Measurements from ENCODE around the gene ZNF709. TPM values are rescaled to one million over a fixed set of nuclear protein-coding genes. Genes with fewer than 3 reads are reported as not detected.
"Not testable (repeated sequence)": the region's sequence is repeated elsewhere in the genome, so short reads cannot be mapped to it uniquely, and the experiment has no call there.

The ZNF709 gene
- total RNA-seq, 2 experiments from 2014 or later: 4.6 to 5.3 TPM

DNA sequence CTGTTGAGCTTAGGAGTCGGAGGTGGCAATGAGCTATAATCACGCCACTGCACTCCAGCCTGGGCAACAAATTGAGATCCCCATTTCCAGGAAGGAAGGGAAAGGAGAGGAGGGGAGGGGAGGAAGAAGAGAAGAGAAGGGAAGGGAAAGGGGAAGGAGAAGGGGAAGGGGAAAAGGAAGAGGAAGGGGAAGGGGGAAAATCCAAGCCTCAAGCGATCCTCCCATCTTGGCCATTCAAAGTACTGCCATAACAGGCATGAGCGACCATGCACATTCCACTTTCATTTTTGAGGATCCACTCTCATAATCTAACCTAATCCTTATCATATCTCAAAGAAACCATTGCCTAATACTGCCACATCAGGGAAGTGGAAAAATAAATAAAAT, 58.7 kb downstream of the ZNF709 start:
- no TSS peak for BruUV-seq (replicated peaks)
- Histone ChIP-seq H3K27ac (ENCODE audit: low read depth, low read length, poor library complexity, severe bottlenecking) (no peak overlapping the region), H3K9me2 (ENCODE audit: insufficient read depth, low read length) (no peaks in the 10 kb centered on the region), H3K4me2 (ENCODE audit: low read length) (no peak overlapping the region), H2AFZ (ENCODE audit: low read length) (no peak overlapping the region), H3K9me3 (ENCODE audit: low read length) (no peaks in the 10 kb centered on the region), H3K4me3 (ENCODE audit: low read depth, low read length, poor library complexity, severe bottlenecking) (no peak overlapping the region), H4K20me1 (ENCODE audit: insufficient read depth, low read length) (no peaks in the 10 kb centered on the region), H3K79me2 (ENCODE audit: insufficient read depth, low read depth, low read length) (no peaks in the 10 kb centered on the region), H3K4me1 (ENCODE audit: insufficient read depth, low read length, poor library complexity, severe bottlenecking) (no peaks in the 10 kb centered on the region), H3K36me3 (ENCODE audit: insufficient read depth, low read length) (0 out of 2 replicates have a peak, but pooled peaks cover 3% of the 10 kb centered on the region)
- no peak for TF ChIP-seq EZH2phosphoT487 (IDR thresholded peaks at IDR 0.05; ENCODE audit: borderline replicate concordance, low read depth, low read length)
- TF ChIP-seq, protein P1, sequence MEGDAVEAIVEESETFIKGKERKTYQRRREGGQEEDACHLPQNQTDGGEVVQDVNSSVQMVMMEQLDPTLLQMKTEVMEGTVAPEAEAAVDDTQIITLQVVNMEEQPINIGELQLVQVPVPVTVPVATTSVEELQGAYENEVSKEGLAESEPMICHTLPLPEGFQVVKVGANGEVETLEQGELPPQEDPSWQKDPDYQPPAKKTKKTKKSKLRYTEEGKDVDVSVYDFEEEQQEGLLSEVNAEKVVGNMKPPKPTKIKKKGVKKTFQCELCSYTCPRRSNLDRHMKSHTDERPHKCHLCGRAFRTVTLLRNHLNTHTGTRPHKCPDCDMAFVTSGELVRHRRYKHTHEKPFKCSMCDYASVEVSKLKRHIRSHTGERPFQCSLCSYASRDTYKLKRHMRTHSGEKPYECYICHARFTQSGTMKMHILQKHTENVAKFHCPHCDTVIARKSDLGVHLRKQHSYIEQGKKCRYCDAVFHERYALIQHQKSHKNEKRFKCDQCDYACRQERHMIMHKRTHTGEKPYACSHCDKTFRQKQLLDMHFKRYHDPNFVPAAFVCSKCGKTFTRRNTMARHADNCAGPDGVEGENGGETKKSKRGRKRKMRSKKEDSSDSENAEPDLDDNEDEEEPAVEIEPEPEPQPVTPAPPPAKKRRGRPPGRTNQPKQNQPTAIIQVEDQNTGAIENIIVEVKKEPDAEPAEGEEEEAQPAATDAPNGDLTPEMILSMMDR (conservative IDR thresholded peaks at IDR 0.05; ENCODE audit: low read length): no peak
- no peak for DNase-seq (ENCODE audit: low spot score)
- POLR2A ChIA-PET: interaction anchor here (0.8 kb wide), 1 partner anchor 15 kb away, joined by 3 read pairs; the partner anchor contains the start of gene ZNF443
- intact Hi-C loops (cut with micrococcal nuclease; ENCODE audit: unreplicated experiment): no loop called here
- CTCF ChIA-PET (ENCODE audit: unreplicated experiment): no interaction called here

DNA sequence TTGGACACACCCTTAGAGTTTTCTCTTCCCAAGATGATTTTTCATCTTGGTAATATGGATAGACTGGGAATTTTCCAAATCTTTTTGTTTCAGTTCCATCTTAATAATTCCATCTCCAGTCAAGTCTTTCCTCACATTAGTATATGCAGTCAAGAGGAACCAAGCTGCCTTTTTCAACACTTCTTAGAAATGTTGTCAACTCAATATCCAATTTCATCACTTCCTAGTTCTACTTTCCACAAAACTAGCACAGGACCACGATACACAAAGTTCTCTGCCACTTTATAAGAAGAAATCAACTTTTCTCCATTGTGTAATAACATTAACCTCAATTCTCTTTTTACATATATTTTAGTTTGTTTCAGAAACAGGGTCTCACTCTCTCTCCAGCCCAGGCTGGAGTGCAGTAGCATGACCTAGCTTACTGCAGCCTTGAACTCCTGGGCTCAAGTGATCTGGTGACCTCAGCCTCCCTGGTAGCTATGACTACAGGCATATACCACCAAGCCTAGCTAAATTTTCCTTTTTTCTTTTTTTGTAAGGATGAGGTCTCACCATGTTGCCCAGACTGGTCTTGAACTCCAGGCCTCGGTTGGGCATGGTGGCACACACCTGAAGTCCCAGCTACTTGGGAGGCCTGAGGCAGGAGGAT, 59.3 kb downstream of the ZNF709 start:
- no peaks in the 10 kb centered on the region for H3K36me3 ChIP-seq (ENCODE audit: insufficient read depth, low read length)
- TF ChIP-seq EZH2phosphoT487 (IDR thresholded peaks at IDR 0.05; ENCODE audit: borderline replicate concordance, low read depth, low read length): no peak
- TF ChIP-seq, protein P1 (conservative IDR thresholded peaks at IDR 0.05; ENCODE audit: low read length): no peak
- ChIA-PET POLR2A (interaction anchor here (0.8 kb wide), 1 partner anchor 15 kb away, joined by 3 read pairs; the partner anchor contains the start of gene ZNF443), CTCF (ENCODE audit: unreplicated experiment) (no interaction called here)
- H4K20me1 ChIP-seq (ENCODE audit: insufficient read depth, low read length): no peaks in the 10 kb centered on the region
- H3K4me3 ChIP-seq (ENCODE audit: low read depth, low read length, poor library complexity, severe bottlenecking): no peak overlapping the region
- H3K4me2 ChIP-seq (ENCODE audit: low read length): no peak overlapping the region
- no peaks in the 10 kb centered on the region for H3K79me2 ChIP-seq (ENCODE audit: insufficient read depth, low read depth, low read length)
- H3K4me1 ChIP-seq (ENCODE audit: insufficient read depth, low read length, poor library complexity, severe bottlenecking): no peaks in the 10 kb centered on the region
- H3K27ac ChIP-seq (ENCODE audit: low read depth, low read length, poor library complexity, severe bottlenecking): no peak overlapping the region
- no peak for DNase-seq (ENCODE audit: low spot score)
- intact Hi-C loops (cut with micrococcal nuclease; ENCODE audit: unreplicated experiment): no loop called here
- no peak overlapping the region for H2AFZ ChIP-seq (ENCODE audit: low read length)
- no peaks in the 10 kb centered on the region for H3K9me2 ChIP-seq (ENCODE audit: insufficient read depth, low read length)
- H3K9me3 ChIP-seq (ENCODE audit: low read length): no peaks in the 10 kb centered on the region
- no TSS peak for BruUV-seq (replicated peaks)

DNA sequence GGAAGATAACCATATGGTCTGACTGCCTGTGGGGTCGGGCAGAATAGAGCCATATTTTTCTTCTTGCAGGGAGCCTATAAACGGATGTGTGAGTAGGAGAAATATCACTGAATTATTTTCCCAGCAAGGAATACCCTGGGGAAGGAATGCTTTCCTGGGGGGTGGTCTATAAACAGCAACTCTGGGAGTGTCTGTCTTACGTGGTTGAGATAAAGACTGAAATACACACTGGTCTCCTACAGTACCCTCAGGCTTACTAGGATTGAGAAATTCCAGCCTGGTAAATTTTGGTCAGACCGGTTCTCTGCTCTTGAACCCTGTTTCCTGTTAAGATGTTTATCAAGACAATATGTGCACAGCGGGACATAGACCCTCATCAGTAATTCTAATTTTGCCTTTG, 67.3 kb downstream of the ZNF709 start:
- H3K4me3 ChIP-seq (ENCODE audit: low read depth, low read length, poor library complexity, severe bottlenecking); POLR2A ChIA-PET; DNase-seq (ENCODE audit: low spot score); H2AFZ ChIP-seq (ENCODE audit: low read length); H3K9me3 ChIP-seq (ENCODE audit: low read length); H3K36me3 ChIP-seq (ENCODE audit: insufficient read depth, low read length); intact Hi-C loops (cut with micrococcal nuclease; ENCODE audit: unreplicated experiment); H3K9me2 ChIP-seq (ENCODE audit: insufficient read depth, low read length); H3K4me1 ChIP-seq (ENCODE audit: insufficient read depth, low read length, poor library complexity, severe bottlenecking); BruUV-seq (replicated peaks); CTCF ChIA-PET (ENCODE audit: unreplicated experiment); H3K4me2 ChIP-seq (ENCODE audit: low read length); H4K20me1 ChIP-seq (ENCODE audit: insufficient read depth, low read length); H3K27ac ChIP-seq (ENCODE audit: low read depth, low read length, poor library complexity, severe bottlenecking); H3K79me2 ChIP-seq (ENCODE audit: insufficient read depth, low read depth, low read length): not testable (repeated sequence)

All from OCI-LY7 (cell line).